Measurements from ENCODE around the gene RHNO1.
"Not testable (repeated sequence)": the region's sequence is repeated elsewhere in the genome, so short reads cannot be mapped to it uniquely, and the experiment has no call there.

The RHNO1 gene

DNA sequence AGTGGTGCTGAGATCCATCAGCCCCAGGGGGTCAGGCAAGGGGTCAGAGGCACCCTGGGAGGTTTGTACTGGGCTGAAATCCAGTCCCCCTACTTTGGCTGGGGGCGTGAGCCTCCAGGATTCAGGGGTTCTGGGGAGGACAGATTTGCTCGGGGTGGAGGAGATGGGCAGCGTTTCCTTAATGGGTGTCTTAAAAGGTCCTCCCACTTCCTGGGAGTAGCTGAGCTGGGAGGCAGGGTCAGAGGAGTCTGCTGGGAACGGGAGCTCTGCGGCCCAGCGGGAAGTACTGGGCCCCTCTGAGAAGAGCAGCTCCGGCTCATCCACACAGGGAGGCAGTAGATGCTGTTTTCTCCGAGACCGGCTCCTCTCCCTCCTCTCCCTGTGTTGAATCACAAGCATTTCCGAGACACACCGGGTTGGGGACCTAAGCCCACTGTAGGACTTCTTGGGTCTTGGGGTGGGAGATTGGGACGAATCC is 18.0 kb upstream of the RHNO1 start:
- DNase-seq = no peak

DNA sequence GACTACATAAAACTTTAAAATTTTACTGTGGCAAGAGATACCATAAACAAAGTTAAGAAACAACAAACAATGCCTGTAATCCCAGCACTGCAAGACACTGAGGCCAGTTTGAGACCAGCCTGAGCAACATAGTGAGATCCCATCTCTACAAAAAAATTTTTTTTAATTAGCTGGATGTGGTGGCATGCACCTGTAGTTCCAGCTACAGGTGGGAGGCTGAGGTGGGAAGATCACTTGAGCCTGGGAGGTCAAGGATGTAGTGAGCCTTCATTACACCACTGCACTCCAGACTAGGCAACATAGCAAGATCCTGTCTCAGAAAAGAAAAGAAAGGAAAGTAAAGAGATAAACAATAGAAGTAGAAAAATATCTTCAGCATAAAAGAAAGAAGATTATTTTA is 16.9 kb upstream of the RHNO1 start:
- DNase-seq = no peak

- no peak for DNase-seq
Measured at GRCh38 chr12:2862876-2863275, 14.1 kb upstream of the RHNO1 start.

- not testable (repeated sequence) for DNase-seq
Measured at GRCh38 chr12:2863402-2863801, 13.6 kb upstream of the RHNO1 start.

DNA sequence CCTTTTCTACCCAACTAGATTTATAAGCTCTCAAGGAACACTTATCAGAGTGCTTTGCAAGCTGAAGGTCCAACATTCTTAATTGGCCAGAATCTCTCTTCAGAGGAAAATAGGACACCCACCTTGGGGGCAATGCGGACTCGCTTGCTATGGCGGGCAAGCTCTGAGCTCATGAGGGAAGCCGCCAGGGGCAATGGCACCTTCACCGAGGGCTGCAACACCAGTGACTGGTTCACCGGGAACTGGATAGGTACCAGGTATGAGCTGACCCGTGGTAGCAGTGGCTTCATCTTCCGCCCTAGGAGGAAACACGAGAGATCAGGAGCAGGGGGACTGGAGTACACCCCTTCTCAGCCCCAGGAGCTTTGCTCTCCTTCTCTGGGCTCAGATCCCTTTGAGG is 12.8 kb upstream of the RHNO1 start:
- no peak for DNase-seq

DNA sequence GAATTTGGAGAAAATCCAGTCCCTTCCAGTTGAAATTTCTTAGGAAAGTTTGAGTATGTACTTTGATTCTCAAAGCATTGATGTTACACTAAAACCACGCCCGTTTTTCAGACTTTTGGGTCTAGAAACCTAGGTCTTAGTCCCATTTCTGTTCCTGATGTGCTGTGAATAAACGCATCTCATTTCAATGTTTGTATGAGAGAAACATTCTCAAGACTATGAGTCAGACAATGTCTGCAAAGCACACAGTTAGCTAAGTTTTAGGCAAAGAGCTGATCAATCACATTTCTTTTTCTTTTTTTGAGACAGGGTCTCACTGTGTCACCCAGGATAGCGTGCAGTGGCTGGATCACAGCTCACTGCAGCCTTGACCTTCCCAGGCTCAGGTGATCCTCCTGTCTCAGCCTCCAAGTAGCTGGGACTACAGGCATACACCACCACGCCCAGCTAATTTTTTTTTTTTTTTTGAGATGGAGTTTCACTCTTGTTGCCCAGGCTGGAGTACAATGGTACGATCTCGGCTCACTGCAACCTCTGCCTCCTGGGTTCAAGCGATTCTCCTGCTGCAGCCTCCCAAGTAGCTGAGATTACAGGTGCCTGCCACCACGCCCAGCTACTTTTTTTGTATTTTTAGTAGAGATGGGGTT is 7.9 kb upstream of the RHNO1 start:
- DNase-seq = not testable (repeated sequence)

DNA sequence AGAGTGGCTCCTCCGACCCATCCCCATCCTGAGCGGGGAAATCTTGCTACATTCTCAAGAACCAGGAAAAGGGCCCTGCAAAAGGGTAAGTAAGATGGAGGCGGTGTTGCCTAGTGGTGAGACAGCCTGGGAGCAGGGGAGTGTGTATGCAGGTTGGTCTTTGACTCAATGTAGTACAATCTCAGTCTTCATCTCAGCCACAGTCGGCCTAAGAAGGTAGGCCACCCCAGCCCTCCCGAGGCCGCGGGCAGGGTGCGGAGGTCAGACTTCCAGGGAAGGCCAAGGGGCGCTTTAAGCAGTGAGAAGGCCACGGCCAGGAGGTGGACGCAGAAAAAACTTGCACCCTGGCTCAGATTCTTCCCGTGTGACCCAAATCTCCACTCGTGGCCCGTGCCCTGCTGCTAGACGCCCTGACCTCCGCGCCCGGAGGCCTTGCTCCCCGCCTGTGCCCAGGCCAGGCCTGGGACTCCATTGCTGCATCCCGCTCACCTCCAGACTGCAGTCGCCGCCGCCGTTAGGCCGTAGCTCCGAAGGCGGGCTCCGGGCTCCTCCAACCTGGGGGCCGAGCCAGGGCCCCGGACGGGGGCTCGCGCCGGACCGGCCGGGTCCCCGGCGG is 484 bp upstream of the RHNO1 start:
- no peak for DNase-seq

DNA sequence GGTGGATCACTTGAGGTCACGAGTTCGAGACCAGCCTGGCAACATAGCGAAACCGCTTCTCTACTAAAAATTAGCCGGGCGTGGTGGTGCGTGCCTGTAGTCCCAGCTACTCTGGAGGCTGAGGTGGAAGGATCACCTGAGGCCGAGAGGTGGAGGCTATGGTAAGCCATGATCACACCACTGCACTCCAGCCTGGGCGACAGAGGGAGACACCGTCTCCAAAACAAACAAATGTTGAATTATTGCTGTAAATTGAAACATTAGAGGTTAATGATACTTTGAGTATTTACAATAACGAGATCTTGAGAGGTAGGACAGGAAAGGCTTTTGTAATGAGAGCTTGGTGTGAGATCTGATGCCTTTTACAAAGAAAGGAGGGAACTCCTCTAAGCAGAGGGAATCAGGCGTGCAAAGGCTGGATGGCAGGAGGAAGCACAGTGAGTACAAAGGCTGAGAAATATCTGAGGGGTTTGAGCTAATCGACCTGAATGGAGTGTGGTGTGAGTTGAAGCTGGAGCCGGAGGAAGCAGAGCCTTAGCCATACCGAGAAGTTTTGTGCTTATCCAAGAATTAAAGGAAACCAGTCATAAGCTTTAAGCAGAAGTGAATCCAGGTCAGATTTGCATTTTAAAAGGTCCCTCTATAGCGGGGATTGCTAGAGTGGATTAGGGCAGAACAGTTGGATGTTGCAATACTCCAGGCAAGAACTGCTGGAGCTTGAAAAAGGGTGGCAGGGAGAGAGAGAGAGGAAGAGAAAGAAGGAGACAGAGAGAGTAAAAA is 1.1 kb downstream of the RHNO1 start:
- peak in 1 of 6 experiments; percentile 21 for DNase-seq

GRCh38 chr12:2879853-2880252 is 2.8 kb downstream of the RHNO1 start:
- no peak for DNase-seq

DNA sequence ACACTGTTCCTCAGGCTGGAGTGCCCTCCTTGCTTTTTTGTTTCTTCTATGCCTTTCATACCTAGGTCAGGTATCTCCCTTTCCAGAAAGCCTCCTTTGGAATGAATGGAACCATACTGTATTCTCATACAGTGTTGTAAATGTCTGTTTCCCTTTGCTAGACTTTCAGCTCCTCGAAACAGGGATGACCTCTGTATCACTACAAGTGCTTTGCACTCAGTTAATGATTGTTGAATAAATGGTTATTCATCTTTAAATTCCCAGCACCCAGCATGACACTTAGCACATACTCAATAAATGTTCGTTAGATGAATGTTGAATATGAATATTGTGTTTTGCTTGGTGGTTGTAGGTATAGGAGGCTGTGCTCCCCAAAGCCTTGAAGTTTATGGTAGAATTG is 7.8 kb downstream of the RHNO1 start:
- no peak for DNase-seq

DNA sequence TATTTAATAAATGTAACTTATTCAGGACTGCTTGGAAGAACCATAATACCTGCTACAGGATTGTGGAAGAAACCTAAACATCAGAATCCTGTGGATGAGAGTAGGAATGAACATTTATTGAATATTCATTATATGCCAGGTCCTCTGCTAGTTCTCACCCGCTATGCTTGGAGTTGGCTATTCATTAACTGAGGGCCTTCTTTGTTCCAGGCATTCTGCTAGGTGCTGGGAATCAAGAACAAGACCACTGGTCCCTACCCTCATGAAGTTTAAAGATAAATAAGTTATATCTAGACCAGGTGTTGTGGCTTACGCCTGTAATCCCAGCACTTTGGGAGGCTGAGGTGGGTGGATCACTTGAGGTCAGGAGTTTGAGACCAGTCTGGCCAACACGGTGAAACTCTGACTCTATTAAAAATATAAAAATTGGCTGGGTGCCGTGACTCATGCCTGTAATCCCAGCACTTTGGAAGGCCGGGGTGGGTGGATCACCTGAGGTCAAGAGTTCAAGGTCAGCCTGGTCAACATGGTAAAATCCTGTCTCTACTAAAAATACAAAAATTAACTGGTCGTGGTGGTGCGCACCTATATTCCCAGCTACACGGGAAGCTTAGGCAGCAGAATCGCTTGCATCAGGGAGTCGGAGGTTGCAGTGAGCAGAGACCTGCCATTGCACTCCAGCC is 9.9 kb downstream of the RHNO1 start:
- DNase-seq = no peak

GRCh38 chr12:2890001-2890387 is 13.0 kb downstream of the RHNO1 start:
- DNase-seq = no peak

GRCh38 chr12:2890388-2891239 is 13.6 kb downstream of the RHNO1 start, which contains the start of gene TULP3:
TULP3 (plus strand) TSS chr12:2890891; CDS start chr12:2890948, 57 bp downstream.
- peak; percentile 96 to 98 (median 98) for DNase-seq

- DNase-seq = peak in 1 of 6 experiments; percentile 44
Measured at GRCh38 chr12:2891240-2892053, 14.4 kb downstream of the RHNO1 start.

DNA sequence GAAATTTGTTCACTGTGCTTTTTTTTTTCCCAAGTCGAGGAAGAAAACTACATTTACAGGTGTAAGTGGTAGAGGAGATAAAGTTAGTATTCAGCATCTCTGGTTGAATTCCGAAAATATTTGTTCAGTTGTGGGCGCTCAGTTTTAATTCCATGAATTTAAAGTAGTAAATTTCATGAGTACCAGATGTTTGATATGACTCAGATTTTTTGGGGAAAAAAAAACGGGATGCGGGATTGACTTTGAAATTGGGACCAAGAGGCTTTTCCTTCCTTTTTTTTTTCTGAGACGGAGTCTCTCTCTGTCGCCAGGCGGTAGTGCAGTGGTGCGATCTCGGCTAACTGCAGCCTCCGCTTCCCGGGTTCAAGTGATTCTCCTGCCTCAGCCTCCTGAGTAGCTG is 15.2 kb downstream of the RHNO1 start:
- no peak for DNase-seq

- no peak for DNase-seq
Measured at GRCh38 chr12:2893007-2893406, 16.0 kb downstream of the RHNO1 start.

DNA sequence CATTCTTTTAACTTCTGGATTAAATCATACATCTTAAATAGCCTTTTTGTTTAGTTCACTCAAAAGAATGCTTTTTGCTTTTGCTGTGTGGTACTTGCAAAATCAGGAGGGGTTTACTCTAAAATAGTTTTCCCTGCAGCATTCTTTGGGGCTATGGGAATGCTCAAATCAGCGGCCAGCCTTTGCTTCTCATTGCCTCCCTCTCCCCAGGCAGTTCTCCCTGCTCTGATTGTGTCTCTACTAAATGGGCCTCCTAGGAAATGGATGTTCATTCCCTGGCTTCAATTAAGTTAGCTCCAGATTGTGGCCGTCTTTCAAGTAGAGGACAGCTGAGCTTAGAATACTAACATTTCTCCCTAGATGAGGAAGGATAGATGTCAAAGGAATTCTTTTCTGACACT is 18.0 kb downstream of the RHNO1 start:
- no peak for DNase-seq

DNA sequence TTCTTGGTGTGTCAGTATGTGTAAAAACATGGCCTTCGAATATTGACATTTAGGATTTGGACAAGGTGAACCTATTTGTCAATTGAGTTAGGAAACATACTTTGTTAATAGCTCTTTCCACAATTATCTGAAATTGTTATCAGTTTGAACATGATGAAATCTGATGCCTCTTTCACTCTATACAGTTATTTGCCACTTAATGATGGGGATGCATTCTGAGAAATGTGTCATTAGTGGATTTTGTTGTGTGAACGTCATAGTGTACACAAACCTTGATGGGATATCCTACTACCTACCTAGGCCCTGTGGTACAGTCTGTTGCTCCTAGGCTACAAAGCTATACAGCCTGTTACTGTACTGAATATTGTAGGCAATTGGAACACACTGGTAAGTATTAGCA is 18.5 kb downstream of the RHNO1 start:
- DNase-seq = no peak

DNA sequence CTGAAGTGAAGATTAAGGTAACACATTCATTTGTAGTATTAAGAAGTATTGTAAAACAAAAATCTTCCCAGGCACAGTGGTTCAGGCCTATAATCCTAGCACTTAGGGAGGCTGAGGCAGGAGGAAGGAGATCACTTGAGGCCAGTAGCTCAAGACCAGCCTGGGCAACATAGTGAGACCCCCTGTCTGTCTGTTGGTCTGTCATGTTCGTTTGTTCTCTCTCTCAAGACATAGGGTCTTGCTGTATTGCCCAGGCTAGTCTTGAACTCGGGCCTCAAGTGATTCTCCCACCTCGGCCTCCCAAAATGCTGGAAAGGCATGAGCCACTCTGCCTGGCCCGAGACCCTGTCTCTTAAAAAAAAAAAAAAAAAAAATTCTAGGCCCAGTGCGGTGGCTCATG is 20.4 kb downstream of the RHNO1 start:
- DNase-seq = no peak

- DNase-seq = no peak
Measured at GRCh38 chr12:2900642-2901041, 23.6 kb downstream of the RHNO1 start.

DNA sequence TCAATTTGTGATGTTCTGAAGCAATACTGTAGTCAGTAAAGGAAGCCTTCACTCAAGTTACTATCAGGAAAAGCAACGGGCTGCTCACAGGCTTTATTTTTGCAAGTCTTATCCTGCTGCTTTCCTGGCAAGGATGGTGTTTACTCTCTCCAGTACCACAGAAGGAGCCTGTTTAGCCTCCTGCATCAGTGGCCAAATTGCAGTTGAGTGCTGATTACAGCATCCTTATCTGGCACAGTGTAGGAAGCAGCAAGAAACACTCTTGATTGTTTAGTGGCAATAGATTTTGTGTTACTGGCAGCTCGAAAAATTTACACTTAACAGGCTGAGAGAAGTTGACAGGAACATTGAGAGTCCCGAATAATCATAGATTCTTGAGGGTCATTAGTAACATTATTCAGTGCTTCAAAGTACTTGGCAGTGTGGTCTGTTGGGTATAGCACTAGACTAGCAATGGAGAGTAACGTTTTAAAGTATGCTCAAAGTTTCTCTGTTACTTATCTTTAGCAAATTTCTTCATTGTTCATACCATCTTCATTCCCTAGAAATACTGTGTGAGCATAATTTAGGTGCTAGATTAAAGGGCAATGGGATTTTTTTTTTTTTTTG is 25.4 kb downstream of the RHNO1 start:
- DNase-seq = no peak

All from stimulated activated naive CD4-positive, alpha-beta T cell (primary cell).